HEK293T (cell line): ENCODE measurements around the gene VEPH1.

Experiments
- CTCF ChIA-PET: fragments of 350-600 bp; formaldehyde crosslinking; extraction: SDS; loops from one replicate; lab custom pipeline; 2021; ENCODE audit warnings: antibody characterized with exemption, inconsistent platforms; lab: Yijun Ruan, JAX
- POLR2A ChIA-PET: fragments of 350-600 bp; formaldehyde crosslinking; extraction: SDS; loops from one replicate; lab custom pipeline; 2020; ENCODE audit warnings: antibody characterized with exemption, inconsistent platforms; lab: Yijun Ruan, JAX
- DNase-seq: peaks from one replicate; pipeline ENCODE4 v3.0.0; 2012; ENCODE audit warnings: mixed read lengths; ENCODE audit errors: extremely low spot score
- ARNT ChIP-seq: fragments of 450-650 bp; IDR thresholded peaks from 2 replicates; pipeline ENCODE4 v1.6.1; 2017; ENCODE audit warnings: mild to moderate bottlenecking
- BHLHE40 ChIP-seq: fragments of 450-650 bp; IDR thresholded peaks from 2 replicates; pipeline ENCODE4 v1.6.1; 2016; ENCODE audit warnings: mild to moderate bottlenecking, moderate library complexity, borderline replicate concordance
- CTBP1 ChIP-seq: fragments of 450-650 bp; IDR thresholded peaks from 2 replicates; pipeline ENCODE4 v1.6.1; 2016; ENCODE audit warnings: borderline replicate concordance
- ELF4 ChIP-seq: fragments of 450-650 bp; IDR thresholded peaks from 2 replicates; pipeline ENCODE4 v1.6.1; 2017; ENCODE audit warnings: antibody characterized with exemption
- FOXA1 ChIP-seq: fragments of 450-650 bp; IDR thresholded peaks from 2 replicates; pipeline ENCODE4 v1.6.1; 2016; ENCODE audit warnings: mild to moderate bottlenecking
- FOXK2 ChIP-seq: fragments of 450-650 bp; IDR thresholded peaks from 2 replicates; pipeline ENCODE4 v1.6.1; 2016; ENCODE audit warnings: mild to moderate bottlenecking
- FOXM1 ChIP-seq: fragments of 450-650 bp; IDR thresholded peaks from 2 replicates; pipeline ENCODE4 v1.6.1; 2017; ENCODE audit warnings: mild to moderate bottlenecking, borderline replicate concordance
- HDGF ChIP-seq: fragments of 450-650 bp; IDR thresholded peaks from 2 replicates; pipeline ENCODE4 v1.6.1; 2017; ENCODE audit warnings: antibody characterized with exemption, borderline replicate concordance
- L3MBTL2 ChIP-seq: fragments of 450-650 bp; conservative IDR thresholded peaks from 2 replicates; pipeline ENCODE4 v1.6.1; 2016; ENCODE audit warnings: mild to moderate bottlenecking
- LEF1 ChIP-seq: fragments of 450-650 bp; IDR thresholded peaks from 2 replicates; pipeline ENCODE4 v1.6.1; 2017; ENCODE audit warnings: mild to moderate bottlenecking, borderline replicate concordance
- NFRKB ChIP-seq: fragments of 450-650 bp; IDR thresholded peaks from 2 replicates; pipeline ENCODE4 v1.6.1; 2016; ENCODE audit warnings: mild to moderate bottlenecking, moderate library complexity
- PKNOX1 ChIP-seq: fragments of 450-650 bp; IDR thresholded peaks from 2 replicates; pipeline ENCODE4 v1.6.1; 2016
- SP1 ChIP-seq: fragments of 450-650 bp; IDR thresholded peaks from 2 replicates; pipeline ENCODE4 v1.6.1; 2017
- SUZ12 ChIP-seq: fragments of 450-650 bp; IDR thresholded peaks from 2 replicates; pipeline ENCODE4 v1.6.1; 2016; ENCODE audit warnings: mild to moderate bottlenecking
- TARDBP ChIP-seq: fragments of 450-650 bp; IDR thresholded peaks from 2 replicates; pipeline ENCODE4 v1.6.1; 2016
- ZNF384 ChIP-seq: fragments of 450-650 bp; IDR thresholded peaks from 2 replicates; pipeline ENCODE4 v1.6.1; 2016

Gene VEPH1

GRCh38 chr3:157300981-157301663 lies 202.1 kb downstream of the VEPH1 start:
- ChIA-PET POLR2A (no interaction called here), CTCF (no interaction called here)
- no peak for TF ChIP-seq SP1
- DNase-seq = no peak

DNA sequence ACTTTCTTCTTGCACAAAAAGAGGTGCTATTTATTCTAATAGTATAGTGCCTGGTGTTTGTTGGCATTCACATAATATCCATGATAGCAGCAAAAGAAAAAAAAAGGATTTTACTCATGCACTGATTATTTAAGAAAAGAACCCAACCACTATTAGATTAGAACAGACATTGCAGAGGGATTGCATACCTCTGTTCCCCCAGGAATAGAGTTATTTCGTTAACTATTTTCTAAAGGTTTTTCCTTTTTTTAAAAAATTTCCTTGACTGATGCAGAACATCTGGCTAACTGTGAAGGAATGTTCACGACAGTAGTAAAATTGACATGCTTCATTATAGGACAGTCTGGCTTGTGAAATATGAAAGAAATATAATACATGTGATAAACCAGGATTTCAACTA lies 203.1 kb downstream of the VEPH1 start:
- TF ChIP-seq ELF4 = no peak
- no peak for TF ChIP-seq HDGF
- no peak for TF ChIP-seq LEF1
- ChIA-PET CTCF (no interaction called here), POLR2A (no interaction called here)
- no peak for DNase-seq

- DNase-seq = no peak
- CTCF ChIA-PET = no interaction called here
- POLR2A ChIA-PET = no interaction called here
- no peak for TF ChIP-seq CTBP1
- TF ChIP-seq FOXM1 = no peak
- TF ChIP-seq BHLHE40 = no peak
- no peak for TF ChIP-seq ARNT
- no peak for TF ChIP-seq LEF1
- no peak for TF ChIP-seq SP1
- no peak for TF ChIP-seq NFRKB
- TF ChIP-seq PKNOX1 = no peak
- no peak for TF ChIP-seq FOXK2
These were observed 205.8 kb downstream of the VEPH1 start for GRCh38 chr3:157297328-157297915.

- ChIA-PET CTCF (no interaction called here), POLR2A (no interaction called here)
- DNase-seq = no peak
- no peak for TF ChIP-seq TARDBP
- TF ChIP-seq ELF4 = no peak
- TF ChIP-seq ARNT = no peak
- TF ChIP-seq NFRKB = no peak
- no peak for TF ChIP-seq FOXA1
- TF ChIP-seq FOXK2 = no peak
These were observed 208.3 kb downstream of the VEPH1 start for GRCh38 chr3:157294953-157295352.

- no peak for DNase-seq
- CTCF ChIA-PET = no interaction called here
- TF ChIP-seq NFRKB = no peak
- no peak for TF ChIP-seq FOXM1
- no peak for TF ChIP-seq L3MBTL2
- no peak for TF ChIP-seq HDGF
- no peak for TF ChIP-seq ELF4
- TF ChIP-seq SP1 = no peak
- POLR2A ChIA-PET = no interaction called here
These were observed 208.7 kb downstream of the VEPH1 start for GRCh38 chr3:157294491-157294890.

DNA sequence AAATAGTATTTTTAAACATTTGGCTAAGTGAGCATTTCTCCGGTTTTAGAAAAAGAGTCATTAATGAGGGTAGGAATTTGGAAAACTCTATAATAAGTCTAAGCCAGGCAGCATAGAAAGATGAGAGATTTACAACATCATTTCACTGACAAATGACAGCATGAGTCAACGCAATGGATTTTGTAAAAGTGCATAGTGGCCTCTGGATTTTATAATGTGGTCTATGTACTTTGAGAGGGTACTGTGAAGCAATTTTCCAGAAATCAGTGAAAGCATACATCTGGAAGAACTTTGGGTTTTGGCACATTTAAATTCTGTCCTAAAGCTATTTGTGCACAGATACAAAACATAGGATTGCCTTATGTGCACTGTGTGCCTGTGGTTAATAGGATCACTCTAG lies 212.4 kb downstream of the VEPH1 start:
- ChIA-PET POLR2A (no interaction called here), CTCF (no interaction called here)
- no peak for DNase-seq
- TF ChIP-seq FOXM1 (no peak), SUZ12 (no peak), ZNF384 (no peak), NFRKB (no peak), BHLHE40 (no peak), LEF1 (no peak), FOXA1 (no peak), TARDBP (no peak), CTBP1 (no peak), SP1 (no peak)

- ChIA-PET CTCF (no interaction called here), POLR2A (no interaction called here)
- no peak for DNase-seq
- TF ChIP-seq NFRKB (no peak), LEF1 (no peak), L3MBTL2 (no peak), ZNF384 (no peak), HDGF (no peak), SP1 (no peak), TARDBP (no peak), FOXA1 (no peak), PKNOX1 (no peak), BHLHE40 (no peak), FOXK2 (no peak), ELF4 (no peak), SUZ12 (no peak), FOXM1 (no peak), CTBP1 (no peak), ARNT (no peak)
These were observed 217.2 kb downstream of the VEPH1 start for GRCh38 chr3:157285966-157286365.

DNA sequence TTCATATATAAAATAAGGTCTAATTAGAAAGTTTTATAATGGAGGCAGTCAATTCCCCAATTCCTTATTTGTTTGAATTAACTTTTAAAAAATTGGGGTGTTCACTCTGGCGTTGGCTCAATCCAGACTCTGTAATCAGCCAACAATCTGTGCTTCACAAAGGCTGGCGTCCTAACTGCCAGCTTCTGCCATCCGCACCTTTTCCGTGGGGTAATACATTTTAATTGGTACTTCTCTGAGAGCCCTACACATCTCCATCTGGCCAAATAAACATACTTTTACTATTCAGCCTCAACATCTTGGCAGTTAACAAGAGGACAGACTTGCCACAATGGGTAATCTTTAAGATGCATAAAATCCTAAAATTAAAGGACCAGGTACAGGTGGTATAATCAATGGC lies 218.1 kb downstream of the VEPH1 start:
- DNase-seq = no peak
- TF ChIP-seq FOXA1 (no peak), L3MBTL2 (no peak), HDGF (no peak), FOXM1 (no peak), ZNF384 (no peak), FOXK2 (no peak), PKNOX1 (no peak), LEF1 (no peak), BHLHE40 (no peak), SP1 (no peak), ARNT (no peak), NFRKB (no peak), SUZ12 (no peak), TARDBP (no peak), CTBP1 (no peak), ELF4 (no peak)
- ChIA-PET CTCF (no interaction called here), POLR2A (no interaction called here)
